ENCODE results near the gene NUDT3. TPM values are rescaled to one million over a fixed set of nuclear protein-coding genes. Genes with fewer than 3 reads are reported as not detected.

The NUDT3 gene
- total RNA-seq, 1 experiment from 2014 or later, result 25.2 TPM

DNA sequence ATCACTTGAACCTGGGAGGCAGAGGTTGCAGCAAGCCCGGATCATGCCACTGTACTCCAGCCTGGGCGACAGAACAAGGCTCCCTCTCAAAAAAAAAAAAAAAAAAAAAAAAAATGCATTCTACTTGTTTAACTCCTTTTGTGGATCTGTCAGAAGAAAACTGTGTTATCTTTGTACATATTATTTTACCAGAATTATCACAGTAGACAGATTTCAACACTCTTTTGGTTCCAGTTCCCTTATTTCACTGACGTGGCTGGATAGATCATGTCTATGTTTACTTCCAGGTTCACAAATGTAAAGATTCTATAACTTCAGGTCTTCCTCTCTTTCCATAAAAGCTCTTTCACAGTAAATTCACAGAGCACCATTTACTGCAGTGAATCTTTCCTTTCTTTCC is 18.4 kb downstream of the NUDT3 start:
- BruUV-seq (replicated peaks), result no TSS peak
- peaks cover 91% of the 10 kb centered on the region for H3K79me2 ChIP-seq (ENCODE audit: insufficient read depth, low read length)
- ChIA-PET CTCF (no interaction called here), RAD21 (ENCODE audit: low non-redundant PET in 1 of 2, low total read pairs in 2 of 2, uncharacterized antibody in 2 of 2, unreplicated experiment in 2 of 2) (no interaction called here), POLR2A (no interaction called here)
- no peak overlapping the region for H3K4me2 ChIP-seq (ENCODE audit: low read length)
- H3K9me3 ChIP-seq (ENCODE audit: control insufficient read depth in 1 of 2, insufficient read depth in 1 of 2, low read depth in 1 of 2, low read length in 2 of 2), result no peaks in the 10 kb centered on the region
- intact Hi-C loops (cut with micrococcal nuclease), result no loop called here
- TF ChIP-seq FOSL1 (IDR thresholded peaks at IDR 0.05; ENCODE audit: low read depth) (no peak), CBX3 (IDR thresholded peaks at IDR 0.05; ENCODE audit: low read depth) (no peak), POLR2AphosphoS5 (IDR thresholded peaks at IDR 0.05; ENCODE audit: low read depth, low read length) (no peak), CEBPB (IDR thresholded peaks at IDR 0.05; ENCODE audit: low read depth) (no peak), JUND (IDR thresholded peaks at IDR 0.05) (no peak), EZH2 (IDR thresholded peaks at IDR 0.05) (no peak), POLR2A (IDR thresholded peaks at IDR 0.05; ENCODE audit: borderline replicate concordance, extremely low read depth, insufficient read depth, insufficient read length) (no peak)
- TF ChIP-seq, protein P1, sequence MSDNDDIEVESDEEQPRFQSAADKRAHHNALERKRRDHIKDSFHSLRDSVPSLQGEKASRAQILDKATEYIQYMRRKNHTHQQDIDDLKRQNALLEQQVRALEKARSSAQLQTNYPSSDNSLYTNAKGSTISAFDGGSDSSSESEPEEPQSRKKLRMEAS (IDR thresholded peaks at IDR 0.05), result no peak
- TF ChIP-seq, protein P2, sequence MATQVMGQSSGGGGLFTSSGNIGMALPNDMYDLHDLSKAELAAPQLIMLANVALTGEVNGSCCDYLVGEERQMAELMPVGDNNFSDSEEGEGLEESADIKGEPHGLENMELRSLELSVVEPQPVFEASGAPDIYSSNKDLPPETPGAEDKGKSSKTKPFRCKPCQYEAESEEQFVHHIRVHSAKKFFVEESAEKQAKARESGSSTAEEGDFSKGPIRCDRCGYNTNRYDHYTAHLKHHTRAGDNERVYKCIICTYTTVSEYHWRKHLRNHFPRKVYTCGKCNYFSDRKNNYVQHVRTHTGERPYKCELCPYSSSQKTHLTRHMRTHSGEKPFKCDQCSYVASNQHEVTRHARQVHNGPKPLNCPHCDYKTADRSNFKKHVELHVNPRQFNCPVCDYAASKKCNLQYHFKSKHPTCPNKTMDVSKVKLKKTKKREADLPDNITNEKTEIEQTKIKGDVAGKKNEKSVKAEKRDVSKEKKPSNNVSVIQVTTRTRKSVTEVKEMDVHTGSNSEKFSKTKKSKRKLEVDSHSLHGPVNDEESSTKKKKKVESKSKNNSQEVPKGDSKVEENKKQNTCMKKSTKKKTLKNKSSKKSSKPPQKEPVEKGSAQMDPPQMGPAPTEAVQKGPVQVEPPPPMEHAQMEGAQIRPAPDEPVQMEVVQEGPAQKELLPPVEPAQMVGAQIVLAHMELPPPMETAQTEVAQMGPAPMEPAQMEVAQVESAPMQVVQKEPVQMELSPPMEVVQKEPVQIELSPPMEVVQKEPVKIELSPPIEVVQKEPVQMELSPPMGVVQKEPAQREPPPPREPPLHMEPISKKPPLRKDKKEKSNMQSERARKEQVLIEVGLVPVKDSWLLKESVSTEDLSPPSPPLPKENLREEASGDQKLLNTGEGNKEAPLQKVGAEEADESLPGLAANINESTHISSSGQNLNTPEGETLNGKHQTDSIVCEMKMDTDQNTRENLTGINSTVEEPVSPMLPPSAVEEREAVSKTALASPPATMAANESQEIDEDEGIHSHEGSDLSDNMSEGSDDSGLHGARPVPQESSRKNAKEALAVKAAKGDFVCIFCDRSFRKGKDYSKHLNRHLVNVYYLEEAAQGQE (IDR thresholded peaks at IDR 0.05; ENCODE audit: low read depth), result no peak
- TF ChIP-seq, protein P3, sequence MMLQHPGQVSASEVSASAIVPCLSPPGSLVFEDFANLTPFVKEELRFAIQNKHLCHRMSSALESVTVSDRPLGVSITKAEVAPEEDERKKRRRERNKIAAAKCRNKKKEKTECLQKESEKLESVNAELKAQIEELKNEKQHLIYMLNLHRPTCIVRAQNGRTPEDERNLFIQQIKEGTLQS (IDR thresholded peaks at IDR 0.05), result no peak
- DNase-seq (ENCODE audit: low read depth, low spot score) (no peak), ATAC-seq (no peak)
- H3K27me3 ChIP-seq (ENCODE audit: insufficient read depth, low read length), result no peaks in the 10 kb centered on the region
- no peaks in the 10 kb centered on the region for H3K9me2 ChIP-seq (ENCODE audit: insufficient read depth)
- no peak overlapping the region for H3K4me3 ChIP-seq (replicated peaks in 1 of 2; ENCODE audit: low read depth in 1 of 2, low read length in 2 of 2)
- no peaks in the 10 kb centered on the region for H3K36me3 ChIP-seq (ENCODE audit: control insufficient read depth in 1 of 2, insufficient read depth in 2 of 2, low read length in 2 of 2)
- no peak overlapping the region for H3K9ac ChIP-seq (ENCODE audit: low read length)
- H2AFZ ChIP-seq (ENCODE audit: low read depth, low read length, poor library complexity, severe bottlenecking), result no peak overlapping the region
- peaks cover 0 to 9% of the 10 kb centered on the region in 2 experiments; a peak in 2 of 4 replicates for H3K4me1 ChIP-seq (ENCODE audit: control insufficient read depth in 1 of 2, insufficient read depth in 2 of 2, low read length in 2 of 2)
- peaks cover 19% of the 10 kb centered on the region; the same call in 1 of the 2 replicates for H4K20me1 ChIP-seq (ENCODE audit: insufficient read depth)
- no peak overlapping the region for H3K27ac ChIP-seq (ENCODE audit: low read depth, low read length)

Measured in HCT116 (cell line).